Stimulated activated naive CD8-positive, alpha-beta T cell treated with anti-CD3 and anti-CD28 coated beads, Interleukin-15, amount 100 ng/mL, for 72 hours (primary cell): ENCODE data around the gene STYXL2.

ENCODE experiments used
- ATAC-seq: fragments of 150-1000 bp; cut with Tn5 transposase; 2 replicates; pipeline ENCODE4 v1.10.0; 2021; ENCODE audit warnings: mild to moderate bottlenecking, moderate library complexity
- DNase-seq, 2 donors: peaks; one replicate each; pipeline ENCODE4 v3.0.0; 2021 to 2022
- H3K27ac Mint-ChIP-seq, 2 donors: one replicate each; pipeline ENCODE4 v1.8.0; 2022; ENCODE audit warnings: mild to moderate bottlenecking in 2 of 2, mixed read lengths in 2 of 2, moderate library complexity in 2 of 2
- H3K27me3 Mint-ChIP-seq: one replicate; pipeline ENCODE4 v1.8.0; 2022; ENCODE audit warnings: mixed read lengths
- H3K4me1 Mint-ChIP-seq: one replicate; pipeline ENCODE4 v1.8.0; 2022; ENCODE audit warnings: mild to moderate bottlenecking, mixed read lengths
- H3K4me3 Mint-ChIP-seq, 2 donors: one replicate each; pipeline ENCODE4 v1.8.0; 2022; ENCODE audit warnings: mild to moderate bottlenecking in 2 of 2, mixed read lengths in 2 of 2, moderate library complexity in 1 of 2
- H3K9me3 Mint-ChIP-seq, 2 donors: one replicate each; pipeline ENCODE4 v1.8.0; 2022; ENCODE audit warnings: mixed read lengths in 2 of 2

STYXL2 gene

DNA sequence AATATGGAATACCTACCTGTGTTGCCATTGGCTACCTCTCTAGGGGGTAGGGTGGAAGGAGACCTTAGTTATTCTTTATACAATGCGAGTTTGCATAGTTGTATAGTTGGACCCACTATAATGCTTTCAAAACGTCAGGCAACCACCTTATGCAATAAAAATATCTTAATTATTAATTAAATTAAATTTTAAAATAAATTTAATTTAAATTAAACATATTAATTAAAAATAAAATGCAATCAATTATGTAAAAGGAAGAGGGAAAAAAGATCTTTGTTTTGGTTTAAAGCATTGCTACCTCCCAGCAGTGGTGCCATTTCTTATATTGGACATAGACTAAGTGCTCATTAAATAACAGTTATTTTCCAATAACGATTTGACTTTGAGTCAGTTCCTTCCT lies 26.0 kb upstream of the STYXL2 start:
- Mint-ChIP-seq H3K4me1 (no peaks in the 10 kb centered on the region), H3K9me3 (no peaks in the 10 kb centered on the region)
- no peak for ATAC-seq

DNA sequence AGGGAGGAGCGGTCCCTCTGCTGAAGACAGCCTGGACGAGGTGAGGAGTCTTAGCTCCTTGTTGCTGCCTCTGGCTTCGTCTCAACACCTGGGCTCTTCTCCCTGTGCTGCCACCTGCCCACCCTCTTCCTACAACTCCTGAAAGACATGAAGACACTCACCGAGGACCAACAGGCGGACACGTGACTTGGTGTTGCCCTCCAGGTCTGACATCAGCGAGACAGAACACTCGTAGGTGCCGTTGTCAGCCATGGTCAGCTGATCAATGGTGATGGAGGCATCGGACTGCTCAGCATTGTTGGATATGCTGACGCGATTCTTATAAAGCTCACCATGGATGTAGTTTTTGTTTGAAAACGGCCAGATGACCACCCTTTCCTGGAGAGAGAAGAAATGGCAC lies 25.1 kb upstream of the STYXL2 start:
- Mint-ChIP-seq H3K4me1 (no peaks in the 10 kb centered on the region), H3K27ac (no peak overlapping the region), H3K4me3 (no peak overlapping the region), H3K9me3 (no peaks in the 10 kb centered on the region), H3K27me3 (no peaks in the 10 kb centered on the region)
- ATAC-seq (no peak), DNase-seq (no peak)

More for the DNA sequence above, 26.0 kb upstream of the STYXL2 start:
- H3K27ac Mint-ChIP-seq: no peak overlapping the region
- no peak for DNase-seq
- no peaks in the 10 kb centered on the region for H3K27me3 Mint-ChIP-seq
- no peak overlapping the region for H3K4me3 Mint-ChIP-seq

DNA sequence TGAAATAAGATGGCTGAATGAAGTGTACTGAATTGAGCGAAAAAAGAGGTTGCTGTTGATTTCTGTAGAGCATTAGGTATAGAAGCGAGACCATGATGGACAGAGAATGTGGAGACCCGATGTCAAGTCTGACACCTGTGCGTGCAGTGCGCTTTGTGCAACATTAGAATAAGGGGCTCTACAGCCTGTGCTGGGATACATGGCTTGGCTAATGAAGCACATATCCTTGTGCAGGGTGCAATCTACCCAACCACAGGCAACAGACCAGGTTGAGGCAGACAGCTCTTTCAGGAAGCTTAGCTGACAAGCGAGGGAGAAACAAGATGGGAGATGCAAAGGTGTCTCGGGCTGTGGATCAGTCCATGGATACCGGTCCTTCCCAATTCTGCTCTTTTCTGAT lies 22.6 kb upstream of the STYXL2 start:
- Mint-ChIP-seq H3K4me1 (peaks cover 18% of the 10 kb centered on the region), H3K4me3 (no peak overlapping the region)

DNA sequence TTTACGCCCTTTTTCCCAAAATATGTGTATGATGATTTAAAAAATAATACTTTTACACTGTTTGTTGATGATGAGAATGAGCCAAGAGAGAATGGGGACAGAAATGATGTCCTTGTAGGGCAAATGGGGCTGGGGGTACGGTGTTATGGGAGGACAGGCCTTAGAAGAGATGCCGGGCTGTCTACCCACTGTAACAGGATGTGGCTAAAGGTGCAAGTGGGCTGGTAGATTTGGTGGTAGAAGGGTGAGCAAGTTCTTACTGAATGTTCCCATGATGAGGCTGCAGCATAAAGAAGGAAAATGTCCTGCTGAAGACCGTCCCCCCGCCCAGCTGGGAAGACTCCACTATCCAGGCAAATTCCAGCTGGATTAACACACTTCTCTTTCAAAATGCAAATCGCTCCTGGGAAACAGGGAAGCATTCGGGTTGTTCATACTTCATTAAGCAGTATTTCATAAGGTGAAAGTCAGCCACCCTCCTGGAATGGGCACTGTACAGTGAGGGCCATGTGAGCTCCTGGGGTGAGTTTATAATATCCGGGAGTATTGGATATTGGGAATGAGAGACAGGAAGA lies 17.7 kb upstream of the STYXL2 start:
- ATAC-seq (peak; percentile 83), DNase-seq (peak in 1 of 2 donors; percentile 24)
- Mint-ChIP-seq H3K27me3 (peaks cover 15% of the 10 kb centered on the region), H3K4me1 (peaks cover 26% of the 10 kb centered on the region), H3K4me3 (no peak overlapping the region), H3K27ac (peak overlapping the region in 1 of 2 donors; percentile 49), H3K9me3 (no peaks in the 10 kb centered on the region)

More for the DNA sequence above, 22.6 kb upstream of the STYXL2 start:
- ATAC-seq: no peak
- Mint-ChIP-seq H3K27me3 (no peaks in the 10 kb centered on the region), H3K9me3 (no peaks in the 10 kb centered on the region), H3K27ac (peak overlapping the region in 1 of 2 donors; percentile 20)
- no peak for DNase-seq

DNA sequence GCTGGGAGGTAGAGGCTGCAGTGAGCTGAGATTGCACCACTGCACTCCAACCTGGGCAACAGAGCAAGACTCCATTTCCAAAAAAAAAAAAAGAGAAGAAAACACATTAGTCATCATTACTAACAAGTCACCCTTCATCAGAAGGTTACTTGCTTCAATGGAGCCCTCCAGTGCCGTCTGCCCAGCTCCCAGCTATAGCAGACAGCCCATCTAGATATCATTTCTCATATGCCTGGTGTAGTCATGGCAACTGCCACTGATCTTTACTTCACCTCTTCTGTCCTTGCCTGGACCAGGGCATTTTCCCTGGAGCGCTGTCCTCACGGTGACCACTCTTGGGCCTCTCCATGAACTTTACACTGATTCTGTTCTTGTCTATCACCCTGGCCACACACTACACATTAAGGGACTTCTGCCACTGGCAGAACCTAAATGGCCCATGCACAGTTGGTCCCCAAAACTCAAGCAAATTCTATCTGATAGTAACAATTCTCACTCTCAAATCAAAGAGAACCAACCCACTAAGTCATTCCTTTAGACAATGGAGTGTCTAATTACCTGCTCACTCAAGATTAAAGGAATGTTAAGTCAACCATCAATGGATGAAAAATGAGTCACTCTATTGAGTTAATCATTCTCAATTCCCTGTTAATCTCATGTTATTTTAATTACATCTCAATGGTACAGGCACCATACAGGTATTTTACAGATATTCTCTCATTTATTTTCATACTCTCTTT lies 16.6 kb upstream of the STYXL2 start:
- Mint-ChIP-seq H3K4me1 (peaks cover 26% of the 10 kb centered on the region), H3K4me3 (no peak overlapping the region), H3K27ac (no peak overlapping the region), H3K27me3 (peaks cover 15% of the 10 kb centered on the region), H3K9me3 (no peaks in the 10 kb centered on the region)
- ATAC-seq (no peak), DNase-seq (no peak)

DNA sequence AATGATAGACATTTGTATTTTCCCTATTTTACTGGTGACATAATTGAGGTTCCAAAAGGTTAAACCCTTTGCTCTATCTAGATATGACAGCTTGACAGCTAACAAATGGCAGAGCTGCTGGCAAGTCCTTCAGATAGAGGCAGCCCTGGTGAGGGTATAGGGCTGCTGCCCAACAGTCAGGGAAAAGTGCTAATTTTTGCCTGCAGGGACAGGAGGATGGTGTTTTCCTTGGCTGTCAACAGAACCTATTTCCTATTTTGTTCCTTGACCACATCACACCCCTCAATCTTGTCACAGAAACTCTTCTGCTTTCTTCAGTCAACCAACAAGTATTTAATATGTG lies 16.0 kb upstream of the STYXL2 start:
- no peak overlapping the region for H3K27ac Mint-ChIP-seq
- peaks cover 15% of the 10 kb centered on the region for H3K27me3 Mint-ChIP-seq
- peaks cover 26% of the 10 kb centered on the region for H3K4me1 Mint-ChIP-seq
- no peak overlapping the region for H3K4me3 Mint-ChIP-seq
- no peaks in the 10 kb centered on the region for H3K9me3 Mint-ChIP-seq
- no peak for DNase-seq
- no peak for ATAC-seq

DNA sequence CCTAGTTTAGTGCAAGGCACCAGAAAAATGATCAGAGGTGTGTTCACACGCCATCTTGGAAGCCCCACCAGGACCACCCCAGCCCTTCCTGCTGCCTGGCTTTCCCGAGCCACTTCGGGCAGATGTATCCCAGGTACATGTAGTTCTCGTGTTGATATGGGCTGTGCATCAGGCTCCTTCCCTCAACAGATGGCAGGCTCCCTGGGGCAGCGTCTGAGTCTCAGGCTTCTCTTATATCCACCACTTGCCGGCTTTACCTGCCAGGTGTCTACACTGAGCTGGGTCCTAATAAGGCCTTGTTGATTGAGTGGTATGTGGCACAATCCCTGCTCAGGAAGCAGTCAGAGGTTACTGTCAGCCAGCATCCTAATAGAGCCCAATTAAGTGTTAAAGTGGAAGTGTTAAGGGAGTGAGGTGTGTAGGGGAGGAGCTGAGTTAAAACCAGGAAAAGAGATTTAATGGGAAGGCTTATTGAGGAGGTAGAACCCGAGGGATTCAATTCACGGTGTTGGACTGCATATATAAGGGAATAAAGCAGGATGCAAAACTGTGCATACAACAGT lies 12.2 kb upstream of the STYXL2 start:
- H3K27me3 Mint-ChIP-seq: peaks cover 15% of the 10 kb centered on the region
- H3K9me3 Mint-ChIP-seq: no peaks in the 10 kb centered on the region
- H3K27ac Mint-ChIP-seq: no peak overlapping the region
- DNase-seq: no peak
- no peak overlapping the region for H3K4me3 Mint-ChIP-seq
- H3K4me1 Mint-ChIP-seq: peaks cover 4% of the 10 kb centered on the region
- ATAC-seq: no peak

DNA sequence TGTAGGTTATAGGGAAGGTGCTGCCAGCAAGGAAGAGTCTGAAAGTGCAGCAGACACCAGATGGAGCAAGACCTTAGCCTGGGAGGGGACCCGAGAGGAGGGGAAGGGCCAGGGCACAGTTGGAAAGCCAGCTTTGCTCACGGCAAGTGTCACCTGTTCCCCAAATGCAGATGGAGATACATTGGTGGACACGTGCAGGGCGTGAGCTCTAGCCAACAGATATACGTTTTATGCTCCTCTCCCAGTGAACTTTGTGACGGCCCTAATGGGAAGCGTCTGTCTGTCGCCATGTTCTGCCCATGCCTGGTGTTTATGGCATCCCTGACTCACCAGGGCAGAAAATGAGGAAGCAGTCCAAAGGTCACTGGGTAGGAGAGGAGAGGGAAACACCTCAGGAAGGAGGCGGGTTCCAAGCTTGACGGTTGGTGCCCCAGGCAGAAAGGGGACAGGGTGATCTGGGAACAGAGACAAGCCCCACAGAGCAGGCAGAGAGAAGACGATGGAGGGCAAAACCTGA lies 11.3 kb upstream of the STYXL2 start:
- Mint-ChIP-seq H3K27me3 (peaks cover 15% of the 10 kb centered on the region), H3K27ac (no peak overlapping the region), H3K4me3 (no peak overlapping the region), H3K4me1 (no peaks in the 10 kb centered on the region), H3K9me3 (no peaks in the 10 kb centered on the region)
- ATAC-seq: no peak
- DNase-seq: no peak

DNA sequence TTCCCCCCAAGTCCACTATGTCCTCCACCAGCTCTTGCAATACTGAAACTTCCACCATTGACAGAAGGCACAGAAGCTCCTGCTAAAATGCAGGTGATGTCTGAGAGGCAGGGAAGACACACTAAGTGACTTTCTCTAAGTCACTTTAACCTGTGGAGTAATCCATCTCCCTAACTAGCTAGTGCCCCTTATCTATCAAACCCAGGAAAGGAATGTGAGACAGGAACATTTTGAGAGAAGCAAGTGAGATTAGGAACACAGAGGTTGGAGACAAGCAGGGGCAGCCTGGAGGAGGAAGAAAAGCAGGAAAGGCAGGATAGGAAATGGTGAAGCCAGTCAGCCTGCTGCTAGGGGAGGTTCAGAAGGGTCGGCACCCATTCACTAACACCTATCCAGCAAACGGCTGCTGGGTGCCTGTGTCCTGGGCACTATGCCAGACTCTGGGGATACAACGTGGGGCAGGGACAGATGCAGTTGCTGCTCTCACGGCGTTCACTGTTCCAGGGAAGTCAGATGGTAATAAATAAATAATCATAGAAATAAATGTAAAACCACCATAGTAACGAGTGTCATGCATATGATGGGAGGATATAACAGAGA lies 10.7 kb upstream of the STYXL2 start:
- Mint-ChIP-seq H3K4me3 (no peak overlapping the region), H3K9me3 (no peaks in the 10 kb centered on the region), H3K27me3 (peaks cover 15% of the 10 kb centered on the region), H3K4me1 (no peaks in the 10 kb centered on the region), H3K27ac (no peak overlapping the region)
- ATAC-seq (no peak), DNase-seq (no peak)

DNA sequence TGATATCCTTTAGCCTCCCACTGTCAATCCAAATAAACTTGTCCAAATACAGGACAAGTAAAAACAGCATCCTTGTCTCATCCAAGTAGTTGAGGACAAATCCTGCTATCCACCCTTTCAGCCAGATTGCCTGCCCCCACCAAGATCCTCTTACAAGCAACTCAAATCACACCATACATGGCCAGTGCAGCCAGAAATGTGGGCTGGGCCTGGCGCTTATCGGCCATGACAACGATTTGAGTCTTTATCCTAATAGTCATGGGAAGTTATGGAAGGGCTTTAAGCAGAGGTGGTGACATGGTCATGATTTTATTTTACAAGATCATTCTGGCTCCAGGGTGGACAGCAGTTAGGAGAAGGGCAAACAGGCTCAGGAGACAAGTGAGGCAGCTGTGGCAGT lies 10.0 kb upstream of the STYXL2 start:
- no peak for DNase-seq
- no peak overlapping the region for H3K4me3 Mint-ChIP-seq
- H3K9me3 Mint-ChIP-seq: no peaks in the 10 kb centered on the region
- H3K4me1 Mint-ChIP-seq: peaks cover 2% of the 10 kb centered on the region
- no peak overlapping the region for H3K27ac Mint-ChIP-seq
- no peak for ATAC-seq
- peaks cover 15% of the 10 kb centered on the region for H3K27me3 Mint-ChIP-seq

DNA sequence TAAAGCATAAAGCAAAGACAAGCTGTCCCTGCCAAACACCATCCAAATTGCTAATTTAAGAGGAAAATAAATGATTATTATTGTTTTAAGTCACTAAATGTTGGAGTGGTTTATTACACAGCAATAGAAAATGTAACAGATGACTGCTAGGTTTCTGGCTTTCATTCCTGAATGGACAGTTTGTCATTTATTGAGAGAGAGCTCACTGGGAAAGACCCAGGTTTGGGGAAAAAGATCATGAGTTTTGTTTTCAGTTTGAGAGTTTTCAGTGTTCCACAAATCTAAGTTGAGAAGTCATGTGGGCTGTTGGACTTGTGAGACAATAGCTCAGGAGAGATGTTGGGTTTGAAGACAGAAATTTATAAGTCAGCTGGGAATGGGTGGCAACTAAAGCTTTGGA lies 9.1 kb upstream of the STYXL2 start:
- no peak overlapping the region for H3K4me3 Mint-ChIP-seq
- no peaks in the 10 kb centered on the region for H3K9me3 Mint-ChIP-seq
- no peak overlapping the region for H3K27ac Mint-ChIP-seq
- H3K27me3 Mint-ChIP-seq: peaks cover 15% of the 10 kb centered on the region
- ATAC-seq: no peak
- H3K4me1 Mint-ChIP-seq: peaks cover 10% of the 10 kb centered on the region
- DNase-seq: no peak

DNA sequence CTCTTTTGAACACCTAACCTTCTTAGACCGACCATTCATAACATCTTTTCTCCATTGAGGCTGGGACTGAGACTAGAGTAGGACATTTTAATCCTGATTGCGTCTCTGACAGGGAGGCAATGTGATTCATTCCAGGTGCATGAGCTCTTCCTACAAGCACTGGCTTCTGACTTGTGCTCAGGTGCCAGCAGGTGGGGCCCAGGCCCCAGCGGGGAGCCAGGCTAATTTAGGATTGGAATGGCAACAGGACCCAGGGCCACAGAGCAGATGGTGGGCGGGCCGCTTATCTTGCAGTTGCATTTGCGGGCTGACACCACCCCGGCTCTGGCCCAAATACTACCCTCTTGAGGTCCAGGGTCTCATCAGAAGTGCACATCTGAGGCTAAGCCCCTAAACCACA lies 7.8 kb upstream of the STYXL2 start:
- Mint-ChIP-seq H3K4me1 (peaks cover 21% of the 10 kb centered on the region), H3K27me3 (peaks cover 2% of the 10 kb centered on the region), H3K4me3 (no peak overlapping the region), H3K27ac (no peak overlapping the region), H3K9me3 (no peaks in the 10 kb centered on the region)
- ATAC-seq (no peak), DNase-seq (no peak)

DNA sequence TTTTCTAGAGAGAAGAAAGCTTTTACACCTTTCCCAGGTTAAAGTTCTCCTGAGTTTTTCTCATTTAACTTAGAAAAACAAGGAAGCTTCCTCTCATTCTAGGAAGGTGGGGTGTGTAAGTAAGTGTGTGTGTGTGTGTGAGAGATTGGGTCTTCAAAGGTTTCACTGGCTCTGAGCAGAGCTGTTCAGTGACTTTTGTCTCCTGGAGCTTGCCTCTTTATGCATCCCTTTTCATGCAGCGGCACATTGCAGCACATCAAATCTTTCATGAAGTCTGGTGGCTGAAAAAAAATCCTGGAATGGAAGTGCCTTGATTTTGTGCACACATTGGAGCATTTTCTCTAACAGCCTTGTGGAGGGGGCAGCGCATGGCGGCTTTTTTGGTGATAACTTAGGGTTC lies 7.1 kb upstream of the STYXL2 start:
- no peak overlapping the region for H3K4me3 Mint-ChIP-seq
- H3K27me3 Mint-ChIP-seq: no peaks in the 10 kb centered on the region
- H3K9me3 Mint-ChIP-seq: no peaks in the 10 kb centered on the region
- H3K4me1 Mint-ChIP-seq: peaks cover 21% of the 10 kb centered on the region
- no peak overlapping the region for H3K27ac Mint-ChIP-seq
- ATAC-seq: no peak
- no peak for DNase-seq

DNA sequence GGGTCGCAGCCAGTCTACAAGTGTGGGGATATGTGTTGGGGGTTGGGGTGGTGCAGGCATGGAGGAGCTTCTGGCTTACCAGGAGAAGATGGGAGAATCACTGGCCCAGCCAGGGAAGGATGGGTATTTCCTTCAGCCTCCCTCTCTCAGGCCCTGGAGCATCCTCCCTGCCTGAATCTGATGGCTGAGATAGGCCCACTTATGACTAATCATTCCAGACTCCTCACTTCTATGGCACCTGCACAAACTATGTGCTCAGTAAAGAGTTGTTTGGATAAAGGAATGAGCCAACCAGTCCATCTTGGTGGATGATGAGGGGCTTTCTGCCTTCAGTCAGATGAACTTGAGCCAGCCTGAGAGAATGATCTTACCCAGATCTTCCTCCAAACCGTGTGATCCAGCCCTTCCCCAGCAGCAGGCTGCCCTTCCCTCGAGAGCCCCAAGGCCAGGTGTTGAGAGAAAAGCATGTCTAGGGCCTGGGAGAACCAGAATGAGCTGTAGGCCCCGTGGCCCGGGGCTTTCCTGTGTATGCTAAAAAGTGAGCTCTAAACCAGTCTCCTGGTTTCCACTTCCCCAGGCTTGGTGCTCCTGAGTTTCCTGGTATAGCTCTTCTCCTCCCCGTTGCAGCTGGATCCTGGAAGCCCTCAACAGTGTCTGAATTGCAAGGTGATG lies 5.0 kb upstream of the STYXL2 start:
- H3K4me3 Mint-ChIP-seq: no peak overlapping the region
- no peaks in the 10 kb centered on the region for H3K9me3 Mint-ChIP-seq
- no peaks in the 10 kb centered on the region for H3K27me3 Mint-ChIP-seq
- H3K27ac Mint-ChIP-seq: no peak overlapping the region
- no peak for ATAC-seq
- peaks cover 26% of the 10 kb centered on the region for H3K4me1 Mint-ChIP-seq
- DNase-seq: no peak

DNA sequence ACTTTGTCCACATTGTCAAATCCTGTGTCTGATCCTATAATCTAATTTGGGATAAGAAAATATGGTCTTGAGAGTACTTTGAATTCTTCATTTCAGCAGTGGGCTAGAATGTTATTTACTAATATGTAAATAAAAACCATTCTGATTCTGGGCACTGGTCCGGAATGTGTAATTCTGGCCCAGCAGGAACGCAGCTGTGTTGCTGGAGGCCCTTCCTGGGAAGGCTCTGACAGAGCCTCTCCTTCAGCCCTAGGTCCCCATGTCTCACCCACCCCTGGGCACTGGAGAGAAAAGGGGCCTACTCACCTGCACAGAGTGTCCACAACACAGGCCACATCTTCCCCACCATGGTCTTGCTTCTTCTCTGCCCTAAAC lies 3.9 kb upstream of the STYXL2 start:
- H3K27me3 Mint-ChIP-seq: no peaks in the 10 kb centered on the region
- H3K4me3 Mint-ChIP-seq: peak overlapping the region; percentile 32 to 34
- DNase-seq (no peak), ATAC-seq (no peak)
- peak overlapping the region; percentile 98 for H3K27ac Mint-ChIP-seq
- no peaks in the 10 kb centered on the region for H3K9me3 Mint-ChIP-seq
- peaks cover 27% of the 10 kb centered on the region for H3K4me1 Mint-ChIP-seq
